Hematopoietic multipotent progenitor cell treated with erythropoietin and hydrocortisone succinate and interleukin-3 and kit ligand, for 6 days (in vitro differentiated cells): Measurements from ENCODE around the gene NOTCH2.
A peak's percentile ranks its signal among the peaks of the same experiment; 100 is the strongest.

Experiments used
- DNase-seq: peaks from one replicate; pipeline ENCODE4 v3.0.0-alpha.2; 2015

NOTCH2 gene

DNA sequence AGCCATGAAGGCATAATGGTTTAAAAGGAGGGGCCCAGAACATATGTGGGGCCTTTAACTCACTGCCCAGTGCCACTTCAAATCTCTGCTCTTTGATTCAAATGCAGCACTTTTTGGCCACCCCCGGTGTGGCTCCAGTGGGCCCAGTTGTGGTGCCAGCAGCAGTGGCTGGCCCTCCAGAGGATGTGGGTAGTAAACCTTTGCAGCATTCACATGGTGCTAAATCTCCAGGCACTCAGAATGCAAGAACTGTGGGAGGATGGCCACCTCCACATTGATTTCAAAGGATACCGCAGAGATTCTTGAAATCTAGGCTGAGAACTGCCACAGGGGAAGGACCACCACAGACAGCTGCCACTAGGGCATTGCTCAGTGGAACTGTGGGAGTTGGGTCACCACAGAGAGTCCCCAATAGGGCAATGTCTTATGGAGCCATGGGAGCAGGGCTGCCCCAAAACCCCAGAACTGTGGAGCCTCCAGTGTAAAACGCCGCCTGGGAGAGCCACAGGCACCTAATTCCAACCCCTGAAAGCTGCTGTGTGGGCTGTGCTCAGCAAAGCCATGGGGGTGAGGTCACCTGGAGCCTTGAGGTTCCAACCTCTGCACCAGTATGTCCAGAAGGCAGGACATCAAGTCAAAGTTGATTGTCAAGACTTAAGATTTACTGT, 166.6 kb downstream of the NOTCH2 start:
- DNase-seq, result no peak

DNA sequence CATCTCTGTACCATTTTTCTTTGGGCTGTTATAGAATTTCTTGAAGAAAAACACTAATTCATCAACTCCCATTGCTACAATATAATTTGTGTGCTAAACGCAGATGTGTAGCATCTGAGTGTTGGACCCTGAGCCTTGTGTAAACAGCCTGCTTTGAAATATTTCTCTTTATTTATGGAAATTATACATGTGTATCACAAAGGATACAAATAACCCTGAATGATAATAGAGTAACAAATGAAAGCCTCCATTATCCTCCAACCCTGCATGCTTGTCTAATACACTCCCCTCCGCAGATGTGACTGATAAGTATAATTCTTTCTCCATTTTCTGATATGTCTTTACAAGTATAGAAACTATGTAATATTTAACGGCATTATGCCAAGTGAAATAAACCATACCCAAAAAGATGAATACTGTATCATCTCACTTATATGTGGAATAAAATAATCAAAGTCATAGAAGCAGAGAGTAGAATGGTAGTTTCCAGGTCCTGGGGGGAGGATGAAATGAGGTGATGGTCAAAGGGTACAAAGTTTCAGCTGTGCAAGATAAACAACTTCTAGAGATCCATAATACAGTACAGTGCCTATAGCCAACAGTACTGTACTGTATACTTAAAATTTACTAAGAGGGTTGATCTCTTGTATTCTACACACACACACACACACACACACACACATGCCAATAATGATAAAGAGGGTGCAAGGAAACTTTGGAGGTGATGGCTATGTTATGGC, 170.3 kb downstream of the NOTCH2 start:
- DNase-seq, result no peak

DNA sequence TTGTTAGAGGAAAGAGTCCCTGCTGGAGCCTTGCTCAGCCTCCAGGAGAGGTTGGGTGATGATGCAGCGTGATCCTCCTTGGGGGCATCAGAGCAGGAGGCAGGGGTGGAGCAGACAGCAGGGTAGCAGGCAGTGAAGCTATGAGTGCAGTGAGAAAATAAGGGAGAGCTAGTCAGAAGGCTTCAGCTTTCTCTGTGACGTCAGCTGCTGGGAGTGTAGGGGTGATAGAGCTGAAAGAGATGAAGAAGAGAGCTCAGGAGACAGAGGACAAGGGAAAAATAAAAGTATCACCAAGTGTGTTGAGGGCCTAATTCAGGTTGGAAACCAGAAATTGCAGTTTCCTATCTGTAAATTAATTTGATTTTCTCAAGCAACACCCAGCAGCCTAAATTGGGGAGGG, 170.9 kb downstream of the NOTCH2 start:
- no peak for DNase-seq

GRCh38 chr1:119896303-119896702, 173.2 kb downstream of the NOTCH2 start, which contains the start of gene ADAM30:
Gene ADAM30, minus strand, starts transcription at chr1:119896515. Its CDS starts 179 bp downstream, at chr1:119896336.
- DNase-seq, result no peak

- DNase-seq, result no peak
Observed at GRCh38 chr1:119895102-119895501, 174.4 kb downstream of the NOTCH2 start.

DNA sequence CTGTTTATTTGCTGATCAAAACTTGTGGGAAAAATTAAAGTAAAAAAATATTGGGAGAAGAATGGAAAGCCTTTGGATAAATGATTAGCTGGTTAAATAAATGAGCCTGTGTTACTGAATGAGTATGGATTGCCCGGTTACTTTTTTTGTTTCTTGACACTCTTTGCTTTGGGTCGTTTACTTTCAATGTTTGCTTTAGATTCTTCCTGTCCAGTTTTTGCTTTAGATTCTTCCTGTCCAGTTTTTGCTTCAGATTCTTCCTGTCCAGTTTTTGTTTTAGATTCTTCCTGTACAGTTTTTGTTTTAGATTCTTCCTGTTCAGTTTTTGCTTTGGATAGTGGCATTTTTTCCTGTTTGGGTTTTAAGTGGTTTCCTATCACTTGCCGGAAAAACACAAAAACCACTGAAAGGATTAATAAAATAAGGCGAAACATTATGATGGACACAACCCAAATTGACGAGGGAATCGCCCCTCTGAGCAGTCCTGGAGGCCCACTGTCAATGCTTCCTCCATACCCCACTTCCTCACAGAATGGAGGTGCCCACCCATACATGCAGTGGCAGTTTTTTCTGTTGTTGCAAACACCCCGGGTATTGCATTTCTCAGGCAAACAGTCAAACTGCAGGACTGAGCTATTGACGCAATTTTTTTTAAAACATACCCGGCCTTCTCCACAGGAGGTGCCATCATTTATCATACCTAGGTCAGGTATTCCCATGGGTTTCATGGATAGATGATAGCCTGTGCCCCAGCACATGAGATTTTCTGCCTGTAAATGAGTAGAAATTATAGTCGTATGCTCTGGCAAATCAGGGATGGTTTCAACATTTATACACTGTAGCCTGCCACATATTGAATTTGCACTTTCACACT, 175.4 kb downstream of the NOTCH2 start:
- DNase-seq, result no peak

DNA sequence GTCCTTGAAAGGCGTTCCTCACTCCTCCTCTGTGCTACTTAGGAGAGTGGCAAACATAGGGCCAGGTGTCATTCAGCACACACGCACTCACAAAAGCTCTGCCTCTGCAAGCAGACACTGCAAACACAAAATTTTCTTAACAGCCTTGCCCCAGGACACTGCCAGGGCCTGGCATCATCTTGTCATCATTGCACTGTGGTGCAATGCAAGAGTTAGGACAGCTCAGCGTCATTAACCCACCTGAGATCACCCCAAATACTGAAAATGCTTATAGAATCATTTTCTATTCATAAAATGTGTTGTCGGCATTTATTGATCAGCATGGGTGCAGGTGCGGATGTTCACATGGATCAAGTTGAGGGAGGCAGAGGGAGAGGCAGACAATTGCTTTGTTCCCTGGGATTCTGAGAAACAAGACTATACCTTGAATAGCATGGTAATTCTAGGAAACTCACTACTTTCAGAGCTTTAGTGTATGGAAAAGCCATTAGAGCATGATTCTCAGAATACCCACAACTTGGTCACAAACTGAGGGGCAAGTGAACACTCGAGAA, 176.1 kb downstream of the NOTCH2 start:
- DNase-seq, result peak; percentile 61

GRCh38 chr1:119891386-119891785, 178.1 kb downstream of the NOTCH2 start:
- DNase-seq, result peak; percentile 82

DNA sequence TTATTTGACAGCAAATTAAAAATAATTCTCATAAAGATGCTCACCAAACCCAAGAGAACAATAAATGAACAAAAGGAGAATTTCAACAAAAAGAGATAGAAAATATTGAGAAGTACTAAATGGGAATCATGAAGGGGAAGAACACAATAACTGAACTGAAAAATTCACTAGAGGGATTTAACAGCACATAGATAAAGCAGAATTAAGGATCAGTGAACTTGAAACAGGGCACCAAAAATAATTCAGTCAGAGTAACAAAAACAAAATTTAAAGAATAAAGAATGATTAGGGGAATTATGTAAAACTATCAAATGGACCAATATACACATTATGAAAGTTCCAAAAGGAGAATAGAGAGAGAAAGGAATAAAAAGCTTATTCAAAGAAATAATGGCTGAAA, 181.0 kb downstream of the NOTCH2 start:
- no peak for DNase-seq

DNA sequence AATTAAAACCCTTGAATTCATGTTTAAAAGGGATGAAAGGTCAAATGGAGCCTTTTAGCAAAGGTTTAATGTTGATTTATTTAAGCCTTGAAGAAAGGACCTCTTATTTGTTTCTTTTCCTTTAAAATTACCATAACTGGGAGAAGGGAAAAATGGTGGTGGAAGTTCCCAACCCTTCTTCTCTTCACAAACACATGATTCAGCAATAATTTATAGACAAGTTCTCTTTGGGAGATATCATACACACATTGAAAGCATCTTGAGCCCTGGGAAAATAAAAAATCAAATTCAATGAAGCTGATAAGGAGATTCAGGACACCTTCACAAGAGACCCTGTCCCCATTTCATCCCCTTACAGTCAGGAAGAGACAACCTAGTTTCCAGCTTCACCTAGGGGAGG, 182.0 kb downstream of the NOTCH2 start:
- DNase-seq, result no peak

DNA sequence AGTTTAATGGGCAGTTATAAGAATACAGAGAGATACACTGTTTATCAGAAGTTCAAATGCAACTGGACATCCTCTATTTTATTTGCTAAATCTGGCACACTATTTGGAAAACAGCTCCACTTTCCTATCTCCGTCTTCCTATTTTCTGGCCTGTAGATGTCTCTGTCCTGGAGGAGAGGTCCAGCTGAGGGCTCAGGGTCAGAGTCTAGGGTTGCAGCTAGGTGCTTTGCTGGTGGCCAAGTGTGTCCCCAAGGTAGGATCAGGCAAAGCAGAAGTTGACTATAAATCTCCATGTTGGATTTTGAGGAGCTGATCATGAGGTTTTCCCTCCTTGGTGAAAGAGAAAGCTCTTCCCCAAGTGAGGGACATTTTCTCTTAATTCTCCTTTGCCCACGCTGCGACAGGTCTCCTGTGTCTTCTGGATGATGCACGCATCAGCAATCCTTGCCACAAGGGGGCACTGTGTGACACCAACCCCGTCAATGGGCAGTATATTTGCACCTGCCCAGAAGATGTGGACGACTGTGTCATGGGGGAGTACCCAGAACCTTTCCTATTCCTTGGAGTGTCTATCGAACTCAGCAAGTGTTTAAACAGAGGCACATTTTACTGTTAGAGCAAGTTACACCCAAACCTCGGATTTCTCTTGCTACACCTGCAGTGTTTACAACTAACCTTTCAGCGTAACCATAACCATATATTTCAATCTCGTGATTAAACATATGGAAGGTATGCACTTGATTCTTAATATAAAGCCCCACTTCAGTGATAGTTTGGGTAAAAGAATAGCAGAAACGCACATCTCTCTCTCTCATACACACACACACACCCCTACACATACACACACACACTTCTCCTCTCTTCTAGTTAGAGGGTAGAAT, 183.3 kb downstream of the NOTCH2 start:
- DNase-seq, result peak; percentile 77

GRCh38 chr1:119884711-119885110, 184.8 kb downstream of the NOTCH2 start:
- peak; percentile 40 for DNase-seq

- no peak for DNase-seq
Observed at GRCh38 chr1:119883826-119884225, 185.6 kb downstream of the NOTCH2 start.

DNA sequence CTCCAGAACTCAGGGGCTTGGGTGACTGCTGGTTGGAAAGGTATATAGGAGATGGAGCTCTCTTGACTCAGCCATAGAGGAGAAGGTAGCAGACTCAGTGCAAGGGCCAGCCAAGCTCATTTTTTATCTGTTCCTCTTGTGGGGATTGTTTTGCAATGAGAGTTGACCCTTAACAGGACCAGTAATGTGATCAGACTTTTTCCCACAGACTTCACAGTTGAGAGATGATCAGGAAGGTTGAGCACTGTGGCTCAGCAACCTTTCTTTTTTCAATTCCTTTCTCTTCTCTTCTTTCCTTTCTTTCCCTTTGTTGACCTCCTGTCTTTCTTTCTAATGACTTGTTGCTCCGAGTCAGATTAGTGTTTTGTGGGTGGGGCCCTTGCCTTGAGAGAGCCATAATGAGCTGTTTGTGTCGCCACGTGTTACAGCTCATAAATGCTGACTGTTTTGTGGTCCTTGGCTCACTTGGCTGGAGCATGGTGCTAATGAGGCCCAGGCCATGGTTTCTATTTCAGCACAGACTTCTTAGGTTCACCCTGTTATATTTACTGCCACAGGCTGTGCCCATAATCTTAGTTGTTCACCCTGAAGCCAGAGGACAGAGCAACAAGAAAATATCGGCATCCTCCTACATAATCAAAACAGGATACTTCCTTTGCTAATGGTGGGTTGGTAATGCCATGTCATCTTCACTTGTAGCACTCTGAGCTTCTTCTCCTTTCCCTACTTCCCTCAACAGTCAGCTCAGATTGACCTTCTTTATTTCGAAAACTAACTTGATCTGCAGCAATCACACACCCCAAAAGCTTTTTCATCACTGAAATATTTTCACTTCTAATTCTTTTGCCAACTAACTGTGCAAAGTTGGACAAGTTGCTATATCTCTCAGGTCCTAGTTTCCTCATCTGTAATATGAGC, 187.1 kb downstream of the NOTCH2 start:
- DNase-seq, result peak; percentile 30

GRCh38 chr1:119879510-119880434, 189.7 kb downstream of the NOTCH2 start:
- DNase-seq, result peak; percentile 68

DNA sequence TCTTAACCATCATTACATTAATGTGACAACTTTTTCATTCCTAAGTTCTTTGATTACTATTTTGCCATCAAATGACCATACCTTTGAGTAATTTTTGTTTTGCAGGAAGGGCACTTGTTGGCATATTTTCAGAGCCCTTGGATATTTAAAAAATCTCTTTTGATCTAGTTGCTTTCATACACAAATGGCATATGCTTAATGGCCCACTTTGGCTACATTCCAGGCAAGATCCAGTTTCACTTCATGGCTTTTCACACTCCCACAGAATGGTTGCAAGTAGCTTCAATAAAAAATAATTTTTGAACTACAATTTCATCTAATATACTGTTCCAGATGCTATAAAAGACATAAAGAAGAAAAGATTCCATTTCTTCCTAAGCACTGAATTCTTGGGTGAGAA, 191.3 kb downstream of the NOTCH2 start:
- no peak for DNase-seq

GRCh38 chr1:119874186-119874585, 195.3 kb downstream of the NOTCH2 start:
- peak; percentile 96 for DNase-seq

GRCh38 chr1:119873135-119874015, 196.1 kb downstream of the NOTCH2 start:
- peak; percentile 46 for DNase-seq

- no peak for DNase-seq
Observed at GRCh38 chr1:119871881-119872280, 197.6 kb downstream of the NOTCH2 start.
